Measurements from ENCODE around the gene GJC2. TPM values are rescaled to one million over a fixed set of nuclear protein-coding genes. Genes with fewer than 3 reads are reported as not detected.

The GJC2 gene
- total and polyA plus RNA-seq, 4 donors: 1.5 to 6.7 (median 2.6) TPM

GRCh38 chr1:228107636-228108035 lies 42.1 kb upstream of the GJC2 start:
- Histone ChIP-seq H3K4me3 (no peak overlapping the region), H3K9me3 (ENCODE audit: control insufficient read depth in 4 of 4, insufficient read depth in 3 of 4, low read length in 3 of 4) (no peaks in the 10 kb centered on the region), H3K9ac (ENCODE audit: insufficient read depth in 1 of 2, low read length in 2 of 2) (no peak overlapping the region), H3K27me3 (ENCODE audit: control insufficient read depth in 3 of 3, insufficient read depth in 3 of 3, low read length in 2 of 3) (no peaks in the 10 kb centered on the region), H3K36me3 (ENCODE audit: control insufficient read depth in 4 of 4, insufficient read depth in 4 of 4, low read length in 4 of 4) (peaks cover 0 to 14% (median 4%) of the 10 kb centered on the region in 4 donors), H3K27ac (ENCODE audit: low read depth in 1 of 2, low read length in 1 of 2) (no peak overlapping the region), H3K4me1 (ENCODE audit: control insufficient read depth in 5 of 5, insufficient read depth in 5 of 5, low read length in 5 of 5) (peaks cover 0 to 18% (median 6%) of the 10 kb centered on the region in 5 donors)
- DNase-seq: no peak
- TF ChIP-seq CTCF (IDR thresholded peaks at IDR 0.05; ENCODE audit: control extremely low read depth, extremely low read depth): no peak
- ATAC-seq (ENCODE audit: insufficient read depth, low FRiP score): no peak
- 90 to 91% methylated on average over 19 of the region's 19 CpGs for WGBS, 2 donors

- Histone ChIP-seq H3K27me3 (ENCODE audit: control insufficient read depth in 3 of 3, insufficient read depth in 3 of 3, low read length in 2 of 3) (no peaks in the 10 kb centered on the region), H3K4me3 (no peak overlapping the region), H3K36me3 (ENCODE audit: control insufficient read depth in 4 of 4, insufficient read depth in 4 of 4, low read length in 4 of 4) (peaks cover 0 to 14% (median 4%) of the 10 kb centered on the region in 4 donors), H3K27ac (ENCODE audit: low read depth in 1 of 2, low read length in 1 of 2) (peak overlapping the region in 1 of 2 donors; percentile 96), H3K4me1 (ENCODE audit: control insufficient read depth in 5 of 5, insufficient read depth in 5 of 5, low read length in 5 of 5) (peaks cover 0 to 18% (median 6%) of the 10 kb centered on the region in 5 donors), H3K9ac (ENCODE audit: insufficient read depth in 1 of 2, low read length in 2 of 2) (peak overlapping the region; percentile 41 to 80), H3K9me3 (ENCODE audit: control insufficient read depth in 4 of 4, insufficient read depth in 3 of 4, low read length in 3 of 4) (no peaks in the 10 kb centered on the region)
- no peak for TF ChIP-seq CTCF (IDR thresholded peaks at IDR 0.05; ENCODE audit: control extremely low read depth, extremely low read depth)
- DNase-seq (no peak), ATAC-seq (ENCODE audit: insufficient read depth, low FRiP score) (no peak)
- WGBS, 2 donors: 68 to 72% methylated on average over 11 of the region's 11 CpGs
These were observed 41.6 kb upstream of the GJC2 start for GRCh38 chr1:228108055-228108690.

GRCh38 chr1:228108742-228109072 lies 41.0 kb upstream of the GJC2 start:
- Histone ChIP-seq H3K27me3 (ENCODE audit: control insufficient read depth in 3 of 3, insufficient read depth in 3 of 3, low read length in 2 of 3) (no peaks in the 10 kb centered on the region), H3K9me3 (ENCODE audit: control insufficient read depth in 4 of 4, insufficient read depth in 3 of 4, low read length in 3 of 4) (no peaks in the 10 kb centered on the region), H3K27ac (ENCODE audit: low read depth in 1 of 2, low read length in 1 of 2) (peak overlapping the region; percentile 75 to 96), H3K4me3 (peak overlapping the region; percentile 92), H3K9ac (ENCODE audit: insufficient read depth in 1 of 2, low read length in 2 of 2) (peak overlapping the region; percentile 41 to 80), H3K36me3 (ENCODE audit: control insufficient read depth in 4 of 4, insufficient read depth in 4 of 4, low read length in 4 of 4) (peaks cover 0 to 14% (median 4%) of the 10 kb centered on the region in 4 donors), H3K4me1 (ENCODE audit: control insufficient read depth in 5 of 5, insufficient read depth in 5 of 5, low read length in 5 of 5) (peaks cover 0 to 18% (median 3%) of the 10 kb centered on the region in 5 donors)
- DNase-seq (no peak), ATAC-seq (ENCODE audit: insufficient read depth, low FRiP score) (no peak)
- WGBS, 2 donors: 1 to 4% methylated on average over 8 of the region's 8 CpGs
- no peak for TF ChIP-seq CTCF (IDR thresholded peaks at IDR 0.05; ENCODE audit: control extremely low read depth, extremely low read depth)

Data from lung (tissue), 12 donors.